ENCODE measurements around the gene VPS4B.

GRCh38 chr18:63356272-63356896, 65.9 kb downstream of the VPS4B start:
- TF ChIP-seq GATA2 (IDR thresholded peaks at IDR 0.05; ENCODE audit: low read depth, low read length), result no peak
- no peak for TF ChIP-seq GATA3 (IDR thresholded peaks at IDR 0.05; ENCODE audit: low read depth, low read length)
